ENCODE results near the gene C1orf198.

Gene C1orf198

GRCh38 chr1:230827081-230827681 lies 41.1 kb downstream of the C1orf198 start:
- Mint-ChIP-seq H3K4me3 (peak overlapping the region in 1 of 3 experiments; percentile 53), H3K9me3 (peaks cover 13% of the 10 kb centered on the region), H3K36me3 (ENCODE audit: low read depth) (peaks cover 7% of the 10 kb centered on the region), H3K4me1 (peaks cover 80% of the 10 kb centered on the region), H3K27me3 (ENCODE audit: low read depth) (no peaks in the 10 kb centered on the region), H3K27ac (peak overlapping the region; percentile 62 to 89 (median 82))
- TF ChIP-seq CTCF (IDR thresholded peaks at IDR 0.05; ENCODE audit: unreplicated experiment in 3 of 3), result no peak

GRCh38 chr1:230826166-230826875 lies 42.0 kb downstream of the C1orf198 start:
- Mint-ChIP-seq H3K4me3 (peak overlapping the region in 1 of 3 experiments; percentile 26), H3K27ac (peak overlapping the region; percentile 62 to 89 (median 82)), H3K27me3 (ENCODE audit: low read depth) (no peaks in the 10 kb centered on the region), H3K4me1 (peaks cover 80% of the 10 kb centered on the region), H3K36me3 (ENCODE audit: low read depth) (peaks cover 3% of the 10 kb centered on the region), H3K9me3 (peaks cover 5% of the 10 kb centered on the region)
- TF ChIP-seq CTCF (IDR thresholded peaks at IDR 0.05; ENCODE audit: unreplicated experiment in 3 of 3), result no peak

- peak overlapping the region in 1 of 3 experiments; percentile 35 for H3K4me3 Mint-ChIP-seq
- H3K27ac Mint-ChIP-seq, result peak overlapping the region; percentile 29 to 89 (median 82)
- no peak for TF ChIP-seq CTCF (IDR thresholded peaks at IDR 0.05; ENCODE audit: unreplicated experiment in 3 of 3)
- H3K4me1 Mint-ChIP-seq, result peaks cover 85% of the 10 kb centered on the region
- H3K36me3 Mint-ChIP-seq (ENCODE audit: low read depth), result peaks cover 3% of the 10 kb centered on the region
- peaks cover 2% of the 10 kb centered on the region for H3K9me3 Mint-ChIP-seq
- H3K27me3 Mint-ChIP-seq (ENCODE audit: low read depth), result peaks cover 3% of the 10 kb centered on the region
Measured at GRCh38 chr1:230825761-230826160, 42.6 kb downstream of the C1orf198 start.

GRCh38 chr1:230824919-230825721 lies 43.2 kb downstream of the C1orf198 start:
- no peaks in the 10 kb centered on the region for H3K36me3 Mint-ChIP-seq (ENCODE audit: low read depth)
- no peaks in the 10 kb centered on the region for H3K9me3 Mint-ChIP-seq
- peak overlapping the region; percentile 29 to 89 (median 82) for H3K27ac Mint-ChIP-seq
- peak overlapping the region in 2 of 3 experiments; percentile 1 to 35 for H3K4me3 Mint-ChIP-seq
- H3K27me3 Mint-ChIP-seq (ENCODE audit: low read depth), result peaks cover 4% of the 10 kb centered on the region
- H3K4me1 Mint-ChIP-seq, result peaks cover 87% of the 10 kb centered on the region
- TF ChIP-seq CTCF (IDR thresholded peaks at IDR 0.05; ENCODE audit: unreplicated experiment in 3 of 3), result no peak

GRCh38 chr1:230824551-230824918 lies 43.8 kb downstream of the C1orf198 start:
- H3K27ac Mint-ChIP-seq, result peak overlapping the region in 2 of 3 experiments; percentile 82 to 89
- TF ChIP-seq CTCF (IDR thresholded peaks at IDR 0.05; ENCODE audit: unreplicated experiment in 3 of 3), result no peak
- no peaks in the 10 kb centered on the region for H3K9me3 Mint-ChIP-seq
- H3K36me3 Mint-ChIP-seq (ENCODE audit: low read depth), result no peaks in the 10 kb centered on the region
- peaks cover 93% of the 10 kb centered on the region for H3K4me1 Mint-ChIP-seq
- H3K27me3 Mint-ChIP-seq (ENCODE audit: low read depth), result peaks cover 4% of the 10 kb centered on the region
- no peak overlapping the region for H3K4me3 Mint-ChIP-seq

Data from nephron (organoid).